Measurements from ENCODE around the gene FOSL1. TPM values are rescaled to one million over a fixed set of nuclear protein-coding genes. Genes with fewer than 3 reads are reported as not detected.
A peak's percentile ranks its signal among the peaks of the same experiment; 100 is the strongest.

Gene FOSL1
- total and polyA plus RNA-seq, 2 of the 13 experiments (the other 11 are each of a cell fraction or from before 2014, with no cell fraction given) = 4.0 to 4.1 TPM

DNA sequence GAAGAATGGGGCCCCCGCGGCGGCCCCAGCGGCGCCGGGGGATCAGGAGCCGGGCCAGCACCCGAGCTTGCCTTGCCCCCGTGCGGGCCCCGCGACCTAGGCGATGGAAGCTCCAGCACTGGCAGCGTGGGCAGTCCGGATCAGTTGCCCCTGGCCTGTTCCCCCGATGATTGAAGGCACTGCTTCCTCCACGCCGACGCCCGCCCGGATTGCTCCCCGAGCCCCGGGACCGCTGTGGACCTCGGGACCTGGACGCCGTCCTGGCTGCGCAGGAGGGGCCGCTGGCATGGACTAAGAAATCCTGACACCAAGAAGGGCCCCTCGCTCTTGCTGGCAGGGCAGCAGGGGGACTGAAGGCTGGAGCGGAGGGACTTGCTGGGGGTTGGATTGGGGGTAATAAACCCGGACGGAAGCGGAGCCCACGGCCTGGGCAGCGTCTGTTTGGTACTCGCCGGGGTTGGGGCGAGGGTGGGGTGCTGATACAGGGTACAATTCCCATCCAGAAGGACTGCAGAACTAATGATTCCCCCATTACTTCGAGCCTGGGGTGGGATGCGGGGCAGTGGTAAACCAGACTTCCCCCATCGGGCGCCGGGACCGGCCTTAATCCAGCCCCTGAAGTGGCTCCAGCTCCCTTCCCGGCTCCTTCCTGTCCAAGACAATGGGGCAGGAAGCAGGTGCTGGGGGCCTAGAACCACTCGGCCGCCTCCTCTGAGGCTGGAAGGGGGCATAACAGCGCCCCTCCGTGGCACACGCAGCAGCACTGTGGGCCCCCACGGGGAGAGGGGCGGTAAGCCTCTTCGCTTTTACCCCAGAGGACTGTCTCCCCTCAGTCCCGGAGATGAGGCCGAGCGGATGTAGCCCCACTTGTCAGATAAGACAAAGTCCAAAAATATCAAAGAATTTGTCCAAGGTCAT lies 8.7 kb downstream of the FOSL1 start (continued):
- TF ChIP-seq ESRRA (CRISPR knock-in tag; IDR thresholded peaks at IDR 0.05; ENCODE audit: low read depth) (peak; percentile 80), ZNF703 (CRISPR knock-in tag; IDR thresholded peaks at IDR 0.05; ENCODE audit: borderline replicate concordance) (0 out of 2 replicates have a peak, but pooled peaks have one; percentile 17), SIN3B (IDR thresholded peaks at IDR 0.05; ENCODE audit: low read length) (no peak), RAD21 (CRISPR knock-in tag; IDR thresholded peaks at IDR 0.05) (peak; percentile 24; the same call in 1 of the 2 replicates), RBM39 (IDR thresholded peaks at IDR 0.05; ENCODE audit: low read depth, low read length, poor library complexity, severe bottlenecking) (no peak), ZNF180 (CRISPR knock-in tag; IDR thresholded peaks at IDR 0.05; ENCODE audit: borderline replicate concordance, low read depth) (no peak), ZSCAN22 (CRISPR knock-in tag; IDR thresholded peaks at IDR 0.05) (no peak), U2AF1 (optimal IDR thresholded peaks at IDR 0.05; ENCODE audit: low read depth, low read length) (peak; percentile 8), ARNTL (CRISPR knock-in tag; IDR thresholded peaks at IDR 0.05) (0 out of 2 replicates have a peak, but pooled peaks have one; percentile 42), ZNF343 (CRISPR knock-in tag; IDR thresholded peaks at IDR 0.05) (0 out of 2 replicates have a peak, but pooled peaks have one; percentile 3), ZNF615 (CRISPR knock-in tag; IDR thresholded peaks at IDR 0.05; ENCODE audit: borderline replicate concordance) (no peak), AHR (CRISPR knock-in tag; IDR thresholded peaks at IDR 0.05) (no peak), RELA (CRISPR knock-in tag; IDR thresholded peaks at IDR 0.05) (no peak)
- TF ChIP-seq, protein P1, sequence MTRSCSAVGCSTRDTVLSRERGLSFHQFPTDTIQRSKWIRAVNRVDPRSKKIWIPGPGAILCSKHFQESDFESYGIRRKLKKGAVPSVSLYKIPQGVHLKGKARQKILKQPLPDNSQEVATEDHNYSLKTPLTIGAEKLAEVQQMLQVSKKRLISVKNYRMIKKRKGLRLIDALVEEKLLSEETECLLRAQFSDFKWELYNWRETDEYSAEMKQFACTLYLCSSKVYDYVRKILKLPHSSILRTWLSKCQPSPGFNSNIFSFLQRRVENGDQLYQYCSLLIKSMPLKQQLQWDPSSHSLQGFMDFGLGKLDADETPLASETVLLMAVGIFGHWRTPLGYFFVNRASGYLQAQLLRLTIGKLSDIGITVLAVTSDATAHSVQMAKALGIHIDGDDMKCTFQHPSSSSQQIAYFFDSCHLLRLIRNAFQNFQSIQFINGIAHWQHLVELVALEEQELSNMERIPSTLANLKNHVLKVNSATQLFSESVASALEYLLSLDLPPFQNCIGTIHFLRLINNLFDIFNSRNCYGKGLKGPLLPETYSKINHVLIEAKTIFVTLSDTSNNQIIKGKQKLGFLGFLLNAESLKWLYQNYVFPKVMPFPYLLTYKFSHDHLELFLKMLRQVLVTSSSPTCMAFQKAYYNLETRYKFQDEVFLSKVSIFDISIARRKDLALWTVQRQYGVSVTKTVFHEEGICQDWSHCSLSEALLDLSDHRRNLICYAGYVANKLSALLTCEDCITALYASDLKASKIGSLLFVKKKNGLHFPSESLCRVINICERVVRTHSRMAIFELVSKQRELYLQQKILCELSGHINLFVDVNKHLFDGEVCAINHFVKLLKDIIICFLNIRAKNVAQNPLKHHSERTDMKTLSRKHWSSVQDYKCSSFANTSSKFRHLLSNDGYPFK (CRISPR knock-in tag; IDR thresholded peaks at IDR 0.05; ENCODE audit: borderline replicate concordance) = peak; percentile 43; the same call in 1 of the 2 replicates
- TF ChIP-seq, protein P2, sequence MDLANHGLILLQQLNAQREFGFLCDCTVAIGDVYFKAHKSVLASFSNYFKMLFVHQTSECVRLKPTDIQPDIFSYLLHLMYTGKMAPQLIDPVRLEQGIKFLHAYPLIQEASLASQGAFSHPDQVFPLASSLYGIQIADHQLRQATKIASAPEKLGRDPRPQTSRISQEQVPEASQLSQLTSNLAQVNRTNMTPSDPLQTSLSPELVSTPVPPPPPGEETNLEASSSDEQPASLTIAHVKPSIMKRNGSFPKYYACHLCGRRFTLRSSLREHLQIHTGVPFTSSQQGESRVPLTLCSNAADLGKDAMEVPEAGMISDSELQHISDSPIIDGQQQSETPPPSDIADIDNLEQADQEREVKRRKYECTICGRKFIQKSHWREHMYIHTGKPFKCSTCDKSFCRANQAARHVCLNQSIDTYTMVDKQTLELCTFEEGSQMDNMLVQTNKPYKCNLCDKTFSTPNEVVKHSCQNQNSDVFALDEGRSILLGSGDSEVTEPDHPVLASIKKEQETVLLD (CRISPR knock-in tag; IDR thresholded peaks at IDR 0.05; ENCODE audit: low read depth) = no peak
- TF ChIP-seq, protein P3, sequence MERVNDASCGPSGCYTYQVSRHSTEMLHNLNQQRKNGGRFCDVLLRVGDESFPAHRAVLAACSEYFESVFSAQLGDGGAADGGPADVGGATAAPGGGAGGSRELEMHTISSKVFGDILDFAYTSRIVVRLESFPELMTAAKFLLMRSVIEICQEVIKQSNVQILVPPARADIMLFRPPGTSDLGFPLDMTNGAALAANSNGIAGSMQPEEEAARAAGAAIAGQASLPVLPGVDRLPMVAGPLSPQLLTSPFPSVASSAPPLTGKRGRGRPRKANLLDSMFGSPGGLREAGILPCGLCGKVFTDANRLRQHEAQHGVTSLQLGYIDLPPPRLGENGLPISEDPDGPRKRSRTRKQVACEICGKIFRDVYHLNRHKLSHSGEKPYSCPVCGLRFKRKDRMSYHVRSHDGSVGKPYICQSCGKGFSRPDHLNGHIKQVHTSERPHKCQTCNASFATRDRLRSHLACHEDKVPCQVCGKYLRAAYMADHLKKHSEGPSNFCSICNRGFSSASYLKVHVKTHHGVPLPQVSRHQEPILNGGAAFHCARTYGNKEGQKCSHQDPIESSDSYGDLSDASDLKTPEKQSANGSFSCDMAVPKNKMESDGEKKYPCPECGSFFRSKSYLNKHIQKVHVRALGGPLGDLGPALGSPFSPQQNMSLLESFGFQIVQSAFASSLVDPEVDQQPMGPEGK (CRISPR knock-in tag; IDR thresholded peaks at IDR 0.05) = peak; percentile 95
- TF ChIP-seq, protein P4, sequence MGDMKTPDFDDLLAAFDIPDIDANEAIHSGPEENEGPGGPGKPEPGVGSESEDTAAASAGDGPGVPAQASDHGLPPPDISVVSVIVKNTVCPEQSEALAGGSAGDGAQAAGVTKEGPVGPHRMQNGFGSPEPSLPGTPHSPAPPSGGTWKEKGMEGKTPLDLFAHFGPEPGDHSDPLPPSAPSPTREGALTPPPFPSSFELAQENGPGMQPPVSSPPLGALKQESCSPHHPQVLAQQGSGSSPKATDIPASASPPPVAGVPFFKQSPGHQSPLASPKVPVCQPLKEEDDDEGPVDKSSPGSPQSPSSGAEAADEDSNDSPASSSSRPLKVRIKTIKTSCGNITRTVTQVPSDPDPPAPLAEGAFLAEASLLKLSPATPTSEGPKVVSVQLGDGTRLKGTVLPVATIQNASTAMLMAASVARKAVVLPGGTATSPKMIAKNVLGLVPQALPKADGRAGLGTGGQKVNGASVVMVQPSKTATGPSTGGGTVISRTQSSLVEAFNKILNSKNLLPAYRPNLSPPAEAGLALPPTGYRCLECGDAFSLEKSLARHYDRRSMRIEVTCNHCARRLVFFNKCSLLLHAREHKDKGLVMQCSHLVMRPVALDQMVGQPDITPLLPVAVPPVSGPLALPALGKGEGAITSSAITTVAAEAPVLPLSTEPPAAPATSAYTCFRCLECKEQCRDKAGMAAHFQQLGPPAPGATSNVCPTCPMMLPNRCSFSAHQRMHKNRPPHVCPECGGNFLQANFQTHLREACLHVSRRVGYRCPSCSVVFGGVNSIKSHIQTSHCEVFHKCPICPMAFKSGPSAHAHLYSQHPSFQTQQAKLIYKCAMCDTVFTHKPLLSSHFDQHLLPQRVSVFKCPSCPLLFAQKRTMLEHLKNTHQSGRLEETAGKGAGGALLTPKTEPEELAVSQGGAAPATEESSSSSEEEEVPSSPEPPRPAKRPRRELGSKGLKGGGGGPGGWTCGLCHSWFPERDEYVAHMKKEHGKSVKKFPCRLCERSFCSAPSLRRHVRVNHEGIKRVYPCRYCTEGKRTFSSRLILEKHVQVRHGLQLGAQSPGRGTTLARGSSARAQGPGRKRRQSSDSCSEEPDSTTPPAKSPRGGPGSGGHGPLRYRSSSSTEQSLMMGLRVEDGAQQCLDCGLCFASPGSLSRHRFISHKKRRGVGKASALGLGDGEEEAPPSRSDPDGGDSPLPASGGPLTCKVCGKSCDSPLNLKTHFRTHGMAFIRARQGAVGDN (CRISPR knock-in tag; IDR thresholded peaks at IDR 0.05) = peak; percentile 78
